GM23338 (cell line): Measurements from ENCODE around the gene AQP6. TPM values are rescaled to one million over a fixed set of nuclear protein-coding genes. Genes with fewer than 3 reads are reported as not detected.

Experiments used
- polyA plus RNA-seq: library from polyadenylated mRNA; unstranded; fragments of >200 nt; fragmentation: Nextera tagmentation; extraction: Ambion mirVana; gene quantifications from 2 replicates; pipeline ENCODE4 v1.2.1, GENCODE V29; 2016
- total RNA-seq: library from RNA; depleted of rRNA; stranded (reverse); fragments of >200 nt; shearing (Covaris generic); gene quantifications from 2 replicates; pipeline ENCODE4 v1.2.3, GENCODE V29; 2014; rRNA removed

The AQP6 gene
- total and polyA plus RNA-seq, 2 experiments from 2014 or later, result 0.08 TPM; not detected in 1

Other genes with a start within 250 kb of the AQP6 start
- gene TMBIM6, start 231.4 kb upstream of the AQP6 start, total RNA-seq, result 336 and 349 TPM in 2 replicates
- 240 and 245 TPM in 2 replicates for gene TMBIM6, start 231.4 kb upstream of the AQP6 start, polyA plus RNA-seq
- 30.0 and 37.0 TPM in 2 replicates for gene NCKAP5L, start 144.5 kb upstream of the AQP6 start, total RNA-seq
- gene NCKAP5L, start 144.5 kb upstream of the AQP6 start, polyA plus RNA-seq, result 10.2 TPM in 2 replicates
- 1.8 and 2.1 TPM in 2 replicates for gene BCDIN3D, start 129.8 kb upstream of the AQP6 start, total RNA-seq
- 0.89 and 1.4 TPM in 2 replicates for gene BCDIN3D, start 129.8 kb upstream of the AQP6 start, polyA plus RNA-seq
- gene FAIM2, start 69.0 kb upstream of the AQP6 start, total RNA-seq, result 0.08 and 2.0 TPM in 2 replicates
- gene FAIM2, start 69.0 kb upstream of the AQP6 start, polyA plus RNA-seq, result 0.61 and 0.83 TPM in 2 replicates
- 0.07 TPM in 1 of 2 replicates, not detected in the other for gene AQP2, start 22.2 kb upstream of the AQP6 start, total RNA-seq
- not detected in 2 replicates for gene AQP2, start 22.2 kb upstream of the AQP6 start, polyA plus RNA-seq
- gene AQP5, start 11.1 kb upstream of the AQP6 start, total RNA-seq, result 2.2 and 2.7 TPM in 2 replicates
- gene AQP5, start 11.1 kb upstream of the AQP6 start, polyA plus RNA-seq, result 1.1 and 1.3 TPM in 2 replicates
- gene RACGAP1, start 52.5 kb downstream of the AQP6 start, total RNA-seq, result 49.9 and 52.8 TPM in 2 replicates
- gene RACGAP1, start 52.5 kb downstream of the AQP6 start, polyA plus RNA-seq, result 18.0 and 19.0 TPM in 2 replicates
- gene ASIC1, start 84.6 kb downstream of the AQP6 start, total RNA-seq, result 1.5 and 1.6 TPM in 2 replicates
- gene ASIC1, start 84.6 kb downstream of the AQP6 start, polyA plus RNA-seq, result 0.47 and 0.76 TPM in 2 replicates
- gene SMARCD1, start 112.4 kb downstream of the AQP6 start, total RNA-seq, result 276 and 287 TPM in 2 replicates
- gene SMARCD1, start 112.4 kb downstream of the AQP6 start, polyA plus RNA-seq, result 124 and 145 TPM in 2 replicates
- gene GPD1, start 131.1 kb downstream of the AQP6 start, total RNA-seq, result 0.23 and 0.45 TPM in 2 replicates
- 0.17 and 0.36 TPM in 2 replicates for gene GPD1, start 131.1 kb downstream of the AQP6 start, polyA plus RNA-seq
- gene COX14, start 139.3 kb downstream of the AQP6 start, total RNA-seq, result 27.8 and 43.7 TPM in 2 replicates
- 73.0 and 73.5 TPM in 2 replicates for gene COX14, start 139.3 kb downstream of the AQP6 start, polyA plus RNA-seq
- gene CERS5, start 194.4 kb downstream of the AQP6 start, total RNA-seq, result 50.2 and 56.5 TPM in 2 replicates
- 42.7 and 45.4 TPM in 2 replicates for gene CERS5, start 194.4 kb downstream of the AQP6 start, polyA plus RNA-seq